ENCODE measurements around the gene HOOK2. TPM values are rescaled to one million over a fixed set of nuclear protein-coding genes. Genes with fewer than 3 reads are reported as not detected.

The HOOK2 gene
- total and polyA plus RNA-seq, 9 of the 15 experiments (the other 6 are each of a cell fraction or from before 2014, with no cell fraction given), result 1.3 to 17.2 (median 9.9) TPM

- TF ChIP-seq LEF1 (IDR thresholded peaks at IDR 0.05) (no peak), ZC3H11A (IDR thresholded peaks at IDR 0.05; ENCODE audit: low read depth, low read length) (no peak)
These were observed 8.2 kb downstream of the HOOK2 start (continued) for GRCh38 chr19:12767150-12767549.

GRCh38 chr19:12766051-12766521 lies 9.3 kb downstream of the HOOK2 start:
- peak overlapping the region in 1 of 2 experiments; percentile 53; a peak in 2 of 4 replicates for H3K9ac ChIP-seq (ENCODE audit: insufficient read depth in 1 of 2, low read depth in 2 of 2, low read length in 2 of 2)
- CTCF ChIA-PET (ENCODE audit: low intra/inter-chr PET ratio), result interaction anchor here (0.6 to 1.3 kb wide), 2 partner anchors 30 to 49 kb away, joined by 5 to 6 read pairs; no protein-coding TSS in a partner anchor
- H3K9me3 ChIP-seq (replicated peaks; ENCODE audit: control insufficient read depth, insufficient read depth, low read depth, low read length), result no peaks in the 10 kb centered on the region
- in situ Hi-C loops (cut with MboI) (loop anchor here (5.0 kb wide), 1 partner anchor 81 kb away; no protein-coding TSS in a partner anchor), intact Hi-C loops (cut with micrococcal nuclease) (no loop called here)
- ATAC-seq (peak; percentile 95), DNase-seq (ENCODE audit: extremely low read depth in 1 of 4, low spot score in 3 of 4) (peak; percentile 44 to 72 (median 54)), FAIRE-seq (no peak)
- peak overlapping the region; percentile 77; the same call in 1 of the 2 replicates for H2AFZ ChIP-seq (ENCODE audit: low read depth, low read length)
- no peak overlapping the region for H3K27ac ChIP-seq (ENCODE audit: extremely low read depth, low read depth, low read length)
- no peaks in the 10 kb centered on the region for H3K27me3 ChIP-seq (ENCODE audit: control insufficient read depth in 2 of 2, insufficient read depth in 2 of 2, low read length in 2 of 2)
- no peaks in the 10 kb centered on the region for H4K20me1 ChIP-seq (replicated peaks; ENCODE audit: control insufficient read depth, insufficient read depth, low read length)
- peaks cover 6% of the 10 kb centered on the region; the same call in 1 of the 3 replicates for H3K36me3 ChIP-seq (ENCODE audit: control insufficient read depth, insufficient read depth, low read length)
- H3K4me2 ChIP-seq (ENCODE audit: insufficient read depth, low read length), result peak overlapping the region; percentile 69
- POLR2A ChIA-PET, result interaction anchor here (0.6 to 3.9 kb wide), 5 partner anchors 9 to 50 kb away, joined by 3 to 27 read pairs (median 5); partner anchors contain the start of genes JUNB and TNPO2
- peak overlapping the region; percentile 41 for H3K4me3 ChIP-seq
- H3K9me1 ChIP-seq (ENCODE audit: control insufficient read depth, insufficient read depth, low read length), result no peaks in the 10 kb centered on the region
- 43% methylated on average over 30 of the region's 30 CpGs for WGBS (ENCODE audit: insufficient coverage, low coverage, missing lambda C conversion rate)
- no TSS peak for BruUV-seq (replicated peaks)
- no peaks in the 10 kb centered on the region for H3K79me2 ChIP-seq (ENCODE audit: control insufficient read depth, insufficient read depth, low read length)
- H3K4me1 ChIP-seq (replicated peaks in 1 of 2; ENCODE audit: control insufficient read depth in 2 of 2, insufficient read depth in 2 of 2, low read length in 2 of 2), result peaks cover 0 to 29% of the 10 kb centered on the region in 2 experiments; a peak in 2 of 5 replicates
- TF ChIP-seq MED1 (CRISPR knock-in tag; IDR thresholded peaks at IDR 0.05; ENCODE audit: borderline replicate concordance), result no peak
- no peak for TF ChIP-seq TAF9B (IDR thresholded peaks at IDR 0.05; ENCODE audit: partially characterized antibody)
- TF ChIP-seq ZKSCAN1 (IDR thresholded peaks at IDR 0.05; ENCODE audit: low read depth, low read length), result peak; percentile 77
- peak; percentile 31; the same call in 1 of the 2 replicates for TF ChIP-seq ZBTB7A (IDR thresholded peaks at IDR 0.05; ENCODE audit: borderline replicate concordance, control insufficient read depth, low read depth, low read length)
- TF ChIP-seq HDAC2 (IDR thresholded peaks at IDR 0.05), result no peak
- no peak for TF ChIP-seq LEF1 (IDR thresholded peaks at IDR 0.05)
- TF ChIP-seq TAL1 (IDR thresholded peaks at IDR 0.05), result no peak
- TF ChIP-seq HNRNPH1 (optimal IDR thresholded peaks at IDR 0.05; ENCODE audit: low read depth, low read length), result no peak
- no peak for TF ChIP-seq PPARD (CRISPR knock-in tag; IDR thresholded peaks at IDR 0.05)
- 0 out of 2 replicates have a peak, but pooled peaks have one; percentile 19 for TF ChIP-seq ARID4B (CRISPR knock-in tag; IDR thresholded peaks at IDR 0.05)
- TF ChIP-seq RBFOX2 (IDR thresholded peaks at IDR 0.05; ENCODE audit: low read depth, low read length), result peak; percentile 44
- TF ChIP-seq HDAC8 (tag; IDR thresholded peaks at IDR 0.05), result no peak
- TF ChIP-seq THAP7 (CRISPR knock-in tag; IDR thresholded peaks at IDR 0.05), result no peak
- TF ChIP-seq ZNF408 (CRISPR knock-in tag; IDR thresholded peaks at IDR 0.05; ENCODE audit: low read depth), result no peak
